Measurements from ENCODE around the gene KRTAP5-1. TPM values are rescaled to one million over a fixed set of nuclear protein-coding genes. Genes with fewer than 3 reads are reported as not detected.

The KRTAP5-1 gene
- total RNA-seq, 1 donor from 2014 or later: not detected

DNA sequence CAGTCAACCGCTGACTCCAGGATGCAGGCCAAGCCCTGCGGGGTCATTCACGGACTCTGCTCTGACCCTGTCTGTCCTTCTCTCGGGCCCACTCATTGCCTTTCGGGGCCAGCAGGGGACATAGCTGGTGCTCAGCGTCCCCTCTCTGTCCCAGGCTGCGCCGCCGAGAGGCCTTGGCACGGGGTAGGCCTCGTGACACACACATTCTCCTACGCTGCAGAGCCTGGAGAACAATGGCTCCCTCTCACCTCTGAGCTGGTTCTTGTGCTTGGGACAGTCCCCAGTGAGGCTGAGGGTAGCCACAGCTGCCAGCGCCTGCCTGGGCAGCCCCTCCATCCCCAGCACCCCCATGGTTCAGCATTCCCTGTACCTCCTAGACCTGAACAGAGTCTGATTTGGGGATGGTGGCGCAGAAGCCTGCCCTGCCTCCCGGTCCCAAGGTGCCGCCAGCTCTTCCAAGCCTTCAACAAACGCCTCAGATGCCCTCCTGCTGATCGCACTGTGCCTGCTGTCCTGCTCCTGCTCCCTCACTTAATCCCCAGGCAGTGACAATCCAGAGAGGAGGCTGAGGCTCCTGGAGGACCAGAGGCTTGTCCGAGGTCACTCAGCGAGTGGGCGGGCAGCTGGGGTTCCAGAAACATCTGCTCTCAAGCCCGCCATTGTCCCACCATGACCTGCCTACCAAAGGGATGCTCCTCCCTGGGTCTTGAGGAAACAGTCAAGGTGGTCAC lies 43.4 kb downstream of the KRTAP5-1 start:
- peaks cover 3% of the 10 kb centered on the region for H3K9me3 Mint-ChIP-seq (ENCODE audit: low read depth)
- no peak overlapping the region for H3K4me3 Mint-ChIP-seq (ENCODE audit: unreplicated experiment)
- peaks cover 27% of the 10 kb centered on the region for H3K27me3 Mint-ChIP-seq (ENCODE audit: low read depth)
- no peak overlapping the region for H3K27ac Mint-ChIP-seq (ENCODE audit: unreplicated experiment)
- no peaks in the 10 kb centered on the region for H3K36me3 Mint-ChIP-seq (ENCODE audit: low read depth)
- TF ChIP-seq CTCF (IDR thresholded peaks at IDR 0.05): no peak
- DNase-seq (ENCODE audit: low spot score): no peak
- H3K4me1 Mint-ChIP-seq (ENCODE audit: low read depth): no peaks in the 10 kb centered on the region

- Mint-ChIP-seq H3K27me3 (ENCODE audit: low read depth) (peaks cover 23% of the 10 kb centered on the region), H3K27ac (ENCODE audit: unreplicated experiment) (no peak overlapping the region), H3K4me3 (ENCODE audit: unreplicated experiment) (no peak overlapping the region), H3K9me3 (ENCODE audit: low read depth) (peaks cover 3% of the 10 kb centered on the region), H3K36me3 (ENCODE audit: low read depth) (no peaks in the 10 kb centered on the region), H3K4me1 (ENCODE audit: low read depth) (peaks cover 1% of the 10 kb centered on the region)
- no peak for TF ChIP-seq CTCF (IDR thresholded peaks at IDR 0.05)
- no peak for DNase-seq (ENCODE audit: low spot score)
Measured at GRCh38 chr11:1540074-1540473, 45.0 kb downstream of the KRTAP5-1 start.

GRCh38 chr11:1538153-1538552 lies 46.9 kb downstream of the KRTAP5-1 start:
- Mint-ChIP-seq H3K27ac (ENCODE audit: unreplicated experiment) (no peak overlapping the region), H3K36me3 (ENCODE audit: low read depth) (no peaks in the 10 kb centered on the region), H3K9me3 (ENCODE audit: low read depth) (peaks cover 3% of the 10 kb centered on the region), H3K4me1 (ENCODE audit: low read depth) (peaks cover 9% of the 10 kb centered on the region), H3K27me3 (ENCODE audit: low read depth) (peaks cover 23% of the 10 kb centered on the region), H3K4me3 (ENCODE audit: unreplicated experiment) (no peak overlapping the region)
- no peak for TF ChIP-seq CTCF (IDR thresholded peaks at IDR 0.05)
- no peak for DNase-seq (ENCODE audit: low spot score)

- no peak overlapping the region for H3K4me3 Mint-ChIP-seq (ENCODE audit: unreplicated experiment)
- no peak for TF ChIP-seq CTCF (IDR thresholded peaks at IDR 0.05)
- DNase-seq (ENCODE audit: low spot score): no peak
- no peak overlapping the region for H3K27ac Mint-ChIP-seq (ENCODE audit: unreplicated experiment)
- peaks cover 19% of the 10 kb centered on the region for H3K4me1 Mint-ChIP-seq (ENCODE audit: low read depth)
- no peaks in the 10 kb centered on the region for H3K36me3 Mint-ChIP-seq (ENCODE audit: low read depth)
- peaks cover 3% of the 10 kb centered on the region for H3K9me3 Mint-ChIP-seq (ENCODE audit: low read depth)
- H3K27me3 Mint-ChIP-seq (ENCODE audit: low read depth): peaks cover 23% of the 10 kb centered on the region
Measured at GRCh38 chr11:1536065-1536843, 48.8 kb downstream of the KRTAP5-1 start.

DNA sequence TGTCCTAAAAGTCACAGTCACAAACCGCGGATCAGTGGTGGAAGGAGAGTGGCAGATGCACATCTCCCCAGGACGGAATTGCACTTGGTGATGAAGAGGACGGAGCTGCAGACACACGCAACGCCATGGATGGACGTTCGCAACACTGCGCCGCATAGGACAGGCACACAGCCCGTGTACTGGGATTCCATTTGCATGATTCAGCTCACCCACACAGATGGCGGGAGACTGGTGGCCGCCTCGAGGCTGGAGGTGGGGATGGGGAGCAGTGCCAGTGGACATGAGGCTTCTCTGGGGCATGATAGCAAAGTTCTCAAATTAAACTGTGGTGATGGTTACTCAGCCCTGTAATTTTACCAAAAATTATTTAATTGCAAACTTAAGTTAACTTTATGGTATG lies 50.4 kb downstream of the KRTAP5-1 start:
- DNase-seq (ENCODE audit: low spot score): no peak
- Mint-ChIP-seq H3K9me3 (ENCODE audit: low read depth) (peaks cover 3% of the 10 kb centered on the region), H3K36me3 (ENCODE audit: low read depth) (no peaks in the 10 kb centered on the region), H3K4me3 (ENCODE audit: unreplicated experiment) (no peak overlapping the region), H3K27ac (ENCODE audit: unreplicated experiment) (no peak overlapping the region), H3K4me1 (ENCODE audit: low read depth) (peaks cover 19% of the 10 kb centered on the region), H3K27me3 (ENCODE audit: low read depth) (peaks cover 14% of the 10 kb centered on the region)
- TF ChIP-seq CTCF (IDR thresholded peaks at IDR 0.05): no peak

Other genes with a start within 250 kb of the KRTAP5-1 start
- gene BRSK2, start 195.3 kb downstream of the KRTAP5-1 start, total RNA-seq: 1.8 to 6.9 TPM (median 6.0 TPM) in 3 replicates
- 24.9 to 28.0 TPM (median 26.9 TPM) in 3 replicates for gene MOB2, start 98.5 kb downstream of the KRTAP5-1 start, total RNA-seq
- 6.9 to 12.6 TPM (median 12.1 TPM) in 3 replicates for gene DUSP8, start 13.0 kb downstream of the KRTAP5-1 start, total RNA-seq
- gene KRTAP5-2, start 13.0 kb upstream of the KRTAP5-1 start, total RNA-seq: not detected in 3 replicates
- not detected in 3 replicates for gene KRTAP5-3, start 23.2 kb upstream of the KRTAP5-1 start, total RNA-seq
- not detected in 3 replicates for gene KRTAP5-4, start 36.9 kb upstream of the KRTAP5-1 start, total RNA-seq
- gene KRTAP5-5, start 44.5 kb upstream of the KRTAP5-1 start, total RNA-seq: not detected in 3 replicates
- gene KRTAP5-6, start 111.9 kb upstream of the KRTAP5-1 start, total RNA-seq: not detected in 3 replicates
- 39.8 to 159 TPM (median 41.2 TPM) in 3 replicates for gene IFITM10, start 165.3 kb upstream of the KRTAP5-1 start, total RNA-seq
- 935 to 3,230 TPM (median 949 TPM) in 3 replicates for gene CTSD, start 178.6 kb upstream of the KRTAP5-1 start, total RNA-seq
- 7.1 to 20.4 TPM (median 7.3 TPM) in 3 replicates for gene SYT8, start 249.7 kb upstream of the KRTAP5-1 start, total RNA-seq

Measured in chondrocyte (in vitro differentiated cells).